Measurements from ENCODE around the gene TRIO.

Gene TRIO

DNA sequence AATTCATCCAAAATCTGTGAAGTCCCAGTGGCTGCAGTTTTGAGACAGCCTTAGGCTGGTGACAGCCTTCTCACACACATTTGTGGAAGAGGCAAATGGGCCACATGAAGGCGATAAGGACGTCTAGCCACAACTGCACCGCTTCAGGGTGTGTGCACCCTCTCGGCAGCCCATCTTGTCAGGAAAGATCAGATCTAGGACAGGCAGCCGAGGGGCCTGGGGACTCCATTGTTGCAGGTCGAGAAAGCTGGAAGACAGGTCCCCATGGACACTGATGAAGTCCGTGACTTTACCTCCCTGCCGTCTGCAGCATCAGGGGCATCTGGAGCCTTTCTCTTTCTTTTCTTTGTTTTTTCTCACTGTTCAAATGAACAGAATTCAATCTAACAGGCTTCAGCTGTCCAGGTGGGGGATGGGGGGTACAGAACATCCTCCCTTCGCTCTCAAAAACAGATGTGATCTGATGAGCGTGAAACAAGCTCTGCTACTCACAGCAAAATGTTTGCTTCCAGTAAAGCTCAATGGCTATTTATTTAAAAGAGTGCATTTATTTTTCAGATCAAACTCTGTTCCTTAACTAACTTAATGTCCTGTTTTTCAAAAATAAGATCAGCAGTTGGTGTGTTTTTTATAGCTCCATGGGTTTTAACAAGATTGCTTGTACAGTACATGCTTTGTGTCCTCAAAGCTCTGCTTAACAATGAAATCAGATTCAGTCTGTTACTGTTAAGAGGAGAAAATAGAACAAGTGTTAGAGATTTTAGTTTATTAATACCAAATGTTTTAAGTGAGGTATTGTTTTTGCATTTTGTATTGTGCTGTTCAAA lies 326.6 kb downstream of the TRIO start:
- DNase-seq, result no peak

DNA sequence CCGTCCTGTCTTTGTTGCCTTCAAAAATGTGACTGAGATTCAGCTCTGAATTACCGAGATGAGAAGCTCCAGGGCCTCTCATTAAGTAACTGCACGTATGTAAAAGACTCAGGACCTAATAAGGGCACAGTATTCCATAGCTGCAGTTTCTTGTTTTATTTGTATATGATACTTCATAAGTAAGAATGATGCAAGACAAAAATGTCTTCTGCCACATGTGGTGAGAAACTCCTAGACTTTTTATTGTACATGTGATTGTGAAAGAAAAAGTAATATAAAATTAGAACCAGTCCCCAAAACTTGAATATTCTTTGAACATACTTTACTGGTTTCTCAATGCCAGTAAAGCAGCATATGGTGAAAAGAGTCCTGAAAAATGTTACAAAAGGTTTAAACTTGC lies 328.4 kb downstream of the TRIO start:
- no peak for DNase-seq

DNA sequence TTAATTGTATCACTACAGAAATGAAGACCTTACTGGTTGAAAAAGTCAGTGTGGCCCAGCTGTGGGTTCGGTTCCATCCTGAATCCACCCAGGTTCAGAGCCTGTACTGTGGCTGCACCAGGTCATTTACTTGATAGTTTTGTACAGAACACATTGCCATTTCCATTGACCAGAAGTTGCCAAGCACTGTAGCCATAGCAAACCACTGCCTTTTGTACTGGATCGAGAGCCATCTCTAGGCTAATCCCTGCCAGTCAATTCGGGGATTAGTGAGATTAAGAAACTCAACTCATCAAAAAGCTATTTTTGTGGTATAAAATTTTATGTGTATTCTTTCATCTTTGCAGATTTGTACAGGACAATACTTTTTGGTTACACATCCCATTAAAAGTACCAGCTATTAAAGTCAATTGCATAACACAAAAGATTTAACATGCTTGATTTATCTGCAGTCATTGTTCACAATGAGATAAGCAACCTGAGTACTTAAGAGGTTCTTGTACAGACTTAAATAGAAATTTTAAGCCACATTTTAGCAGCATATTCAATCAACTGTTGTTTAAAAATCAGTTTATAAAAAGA lies 329.9 kb downstream of the TRIO start:
- no peak for DNase-seq

DNA sequence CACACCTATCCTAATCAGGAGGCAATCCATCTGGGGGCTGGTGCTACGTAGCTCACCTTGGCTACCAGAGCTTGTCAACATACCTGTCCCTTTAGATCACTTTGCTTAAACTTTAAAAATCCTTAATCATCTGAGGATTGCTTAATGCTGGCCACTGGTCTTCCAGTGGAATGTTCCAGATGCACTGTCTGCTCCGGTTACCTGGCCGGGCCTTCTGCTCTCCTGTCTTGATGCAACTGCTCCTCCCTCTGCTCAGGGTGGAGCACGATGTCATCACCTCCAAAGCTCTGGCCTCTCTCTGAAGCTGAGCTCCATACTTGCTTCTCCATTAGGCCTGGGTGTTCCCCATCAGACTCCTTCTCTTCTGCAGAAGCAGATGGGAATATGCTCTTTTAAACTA lies 331.9 kb downstream of the TRIO start:
- DNase-seq, result no peak

DNA sequence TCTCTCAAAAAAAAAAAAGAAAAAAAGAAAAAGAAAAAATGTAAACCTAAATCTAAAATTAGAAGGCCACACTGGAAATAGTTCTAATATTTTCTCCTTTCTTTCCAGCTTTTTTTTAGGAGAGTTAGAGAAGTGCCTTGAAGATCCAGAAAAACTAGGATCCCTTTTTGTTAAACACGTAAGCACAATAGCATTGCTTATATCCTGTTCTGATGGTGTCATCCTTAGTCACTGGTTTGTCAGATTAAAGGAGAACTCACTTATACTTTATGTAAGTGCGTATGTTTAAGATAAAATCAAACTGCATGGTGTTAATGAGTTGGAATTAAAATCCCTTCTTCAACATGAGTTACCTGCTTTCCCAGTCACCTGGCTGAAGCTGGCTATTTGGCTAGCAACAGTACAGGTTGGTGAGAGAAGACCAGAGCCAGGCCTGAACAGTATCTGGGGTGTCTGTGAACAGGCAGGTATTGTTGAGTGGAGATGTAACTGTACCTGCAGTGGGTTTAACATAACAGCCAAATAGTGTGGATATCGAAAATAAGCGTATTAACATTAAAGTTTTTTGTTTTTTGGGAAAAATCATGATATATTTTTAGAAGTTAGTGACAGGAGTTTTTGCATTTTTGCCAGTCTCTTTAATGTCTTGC lies 333.8 kb downstream of the TRIO start:
- no peak for DNase-seq

DNA sequence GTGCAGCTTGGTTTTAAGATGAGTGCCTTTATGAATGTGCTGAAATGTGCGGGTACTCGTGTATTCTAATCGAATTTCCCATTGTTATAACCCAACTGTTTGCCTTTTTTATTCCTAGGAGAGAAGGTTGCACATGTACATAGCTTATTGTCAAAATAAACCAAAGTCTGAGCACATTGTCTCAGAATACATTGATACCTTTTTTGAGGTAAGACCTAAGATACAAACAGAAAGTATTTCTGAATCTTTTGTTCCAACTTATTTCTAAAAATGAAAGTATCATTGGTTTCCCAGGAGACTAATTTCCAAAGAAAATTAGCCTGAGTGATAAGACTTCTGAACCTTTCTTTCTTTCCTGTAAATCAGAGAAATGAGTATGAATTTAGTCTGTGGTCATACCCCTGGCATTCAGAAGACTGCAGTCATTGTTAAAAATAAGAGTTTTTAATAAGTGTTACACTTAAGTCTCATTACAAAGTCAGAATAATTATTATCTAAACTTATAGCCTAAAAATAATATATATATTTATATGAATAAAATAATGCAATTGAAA lies 336.1 kb downstream of the TRIO start:
- DNase-seq, result no peak

DNA sequence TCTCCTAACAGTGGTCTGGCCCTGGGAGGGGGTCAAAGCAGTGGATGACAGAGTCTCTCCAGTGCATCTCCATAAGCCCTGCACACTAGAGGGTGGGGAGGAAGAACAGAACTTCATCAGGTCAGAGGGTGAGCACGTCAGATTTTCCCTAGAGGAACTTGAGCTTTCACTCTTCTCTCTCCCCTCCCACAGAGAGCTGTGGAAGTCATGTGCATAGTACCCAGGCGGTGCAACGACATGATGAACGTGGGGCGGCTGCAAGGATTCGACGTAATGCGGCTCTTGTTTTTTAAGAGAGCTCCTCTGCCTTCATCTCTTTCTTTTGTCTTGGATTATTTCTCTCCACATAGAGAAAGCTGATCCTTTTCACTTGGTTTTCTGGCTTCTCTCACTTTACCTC lies 338.2 kb downstream of the TRIO start:
- no peak for DNase-seq

DNA sequence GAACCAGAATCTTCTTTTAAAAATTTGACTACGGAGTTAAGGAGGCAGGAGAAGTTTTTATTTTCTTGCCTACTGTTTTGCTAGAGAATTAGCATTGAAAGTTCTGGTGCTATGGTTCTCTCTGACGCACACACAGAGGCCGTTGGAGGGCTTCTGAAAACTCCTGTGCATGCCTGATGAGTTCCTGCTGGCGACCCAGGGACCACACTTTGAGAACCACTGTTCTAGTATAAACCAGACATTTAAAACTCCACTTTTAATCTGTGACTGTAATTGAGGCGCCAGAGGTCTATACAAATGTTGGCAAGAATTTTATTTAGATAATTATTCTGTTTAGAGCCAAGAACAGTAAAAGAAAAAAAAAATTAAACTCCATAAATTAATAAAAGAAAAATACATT lies 338.9 kb downstream of the TRIO start:
- no peak for DNase-seq

DNA sequence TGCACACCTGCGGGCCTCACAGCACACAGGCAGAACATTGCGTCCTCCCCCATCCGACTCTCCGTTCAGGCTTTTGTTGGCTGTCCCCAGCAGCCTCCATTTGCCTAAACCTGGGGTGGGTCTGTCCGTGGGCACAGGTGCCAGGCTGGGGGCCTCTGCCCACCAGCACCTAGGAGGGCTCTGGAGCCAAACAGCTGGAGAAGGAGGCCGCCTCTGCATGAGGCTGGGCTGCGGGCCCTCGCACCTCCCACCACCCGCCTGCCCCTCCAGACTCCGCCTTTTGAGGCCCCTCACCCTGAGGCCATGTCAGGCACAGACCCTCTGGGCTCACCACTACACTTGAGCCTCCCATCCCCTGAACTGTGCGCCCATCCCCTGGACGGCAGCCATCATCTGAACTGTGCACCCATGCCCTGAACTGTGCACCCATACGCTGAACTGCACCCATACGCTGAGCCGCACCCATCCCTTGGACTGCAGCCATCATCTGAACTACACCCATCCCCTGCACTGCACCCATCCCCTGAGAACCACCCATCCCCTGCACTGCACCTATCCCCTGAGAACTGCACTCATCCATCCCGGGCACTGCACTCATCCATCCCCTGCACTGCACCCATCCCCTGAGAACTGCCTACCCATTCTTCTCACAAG lies 340.5 kb downstream of the TRIO start:
- no peak for DNase-seq

DNA sequence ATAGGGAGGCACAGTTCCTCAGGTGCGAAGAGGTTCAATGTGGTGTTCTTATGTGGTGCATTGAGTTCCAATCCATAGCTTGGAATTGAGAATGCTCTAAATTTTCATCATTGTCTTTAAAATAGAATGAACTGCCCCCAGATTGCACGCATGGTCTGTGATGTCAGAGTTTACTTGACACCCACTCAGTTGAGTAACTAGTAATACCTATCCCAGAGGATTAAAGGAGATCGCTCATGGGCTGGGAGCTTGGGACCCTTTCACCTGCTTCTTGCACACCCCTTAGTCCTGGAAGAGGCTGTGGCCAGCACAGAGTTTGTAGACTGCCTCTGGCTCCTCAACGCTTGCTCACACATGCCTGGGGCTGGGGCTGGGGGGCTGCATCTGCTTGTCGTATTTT lies 343.3 kb downstream of the TRIO start:
- DNase-seq, result no peak

DNA sequence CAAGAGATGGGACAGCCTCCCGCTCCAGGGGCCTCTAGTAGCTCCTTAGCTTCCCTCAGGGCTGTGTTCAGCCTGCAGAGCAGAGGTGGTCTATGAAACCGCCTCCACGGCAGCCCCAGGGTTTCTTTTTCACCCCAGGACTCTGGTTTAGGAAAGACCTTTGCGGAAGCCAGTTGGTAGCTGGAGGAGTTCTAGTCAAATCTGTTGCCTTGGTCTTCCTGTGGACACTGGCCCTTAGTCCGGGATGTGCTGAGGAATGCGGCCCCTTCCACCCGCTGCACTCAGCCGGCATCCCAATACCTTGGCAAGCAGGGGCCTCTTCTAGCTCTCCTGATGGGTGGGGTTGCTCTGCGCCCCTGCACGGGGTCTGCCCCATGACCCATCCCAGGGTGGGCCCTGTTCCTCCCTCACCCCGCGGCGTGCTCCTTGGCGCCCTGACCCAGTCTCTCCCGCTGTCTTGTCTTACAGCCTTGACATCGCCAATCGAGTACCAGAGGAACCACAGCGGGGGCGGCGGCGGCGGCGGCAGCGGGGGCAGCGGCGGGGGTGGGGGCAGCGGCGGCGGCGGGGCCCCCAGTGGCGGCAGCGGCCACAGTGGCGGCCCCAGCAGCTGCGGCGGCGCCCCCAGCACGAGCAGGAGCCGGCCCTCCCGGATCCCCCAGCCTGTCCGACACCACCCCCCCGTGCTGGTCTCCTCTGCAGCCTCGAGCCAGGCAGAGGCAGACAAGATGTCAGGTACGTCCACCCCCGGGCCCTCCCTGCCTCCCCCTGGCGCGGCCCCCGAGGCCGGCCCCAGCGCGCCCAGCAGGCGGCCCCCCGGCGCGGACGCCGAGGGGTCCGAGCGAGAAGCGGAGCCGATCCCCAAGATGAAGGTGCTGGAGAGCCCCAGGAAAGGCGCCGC lies 344.1 kb downstream of the TRIO start:
- no peak for DNase-seq

DNA sequence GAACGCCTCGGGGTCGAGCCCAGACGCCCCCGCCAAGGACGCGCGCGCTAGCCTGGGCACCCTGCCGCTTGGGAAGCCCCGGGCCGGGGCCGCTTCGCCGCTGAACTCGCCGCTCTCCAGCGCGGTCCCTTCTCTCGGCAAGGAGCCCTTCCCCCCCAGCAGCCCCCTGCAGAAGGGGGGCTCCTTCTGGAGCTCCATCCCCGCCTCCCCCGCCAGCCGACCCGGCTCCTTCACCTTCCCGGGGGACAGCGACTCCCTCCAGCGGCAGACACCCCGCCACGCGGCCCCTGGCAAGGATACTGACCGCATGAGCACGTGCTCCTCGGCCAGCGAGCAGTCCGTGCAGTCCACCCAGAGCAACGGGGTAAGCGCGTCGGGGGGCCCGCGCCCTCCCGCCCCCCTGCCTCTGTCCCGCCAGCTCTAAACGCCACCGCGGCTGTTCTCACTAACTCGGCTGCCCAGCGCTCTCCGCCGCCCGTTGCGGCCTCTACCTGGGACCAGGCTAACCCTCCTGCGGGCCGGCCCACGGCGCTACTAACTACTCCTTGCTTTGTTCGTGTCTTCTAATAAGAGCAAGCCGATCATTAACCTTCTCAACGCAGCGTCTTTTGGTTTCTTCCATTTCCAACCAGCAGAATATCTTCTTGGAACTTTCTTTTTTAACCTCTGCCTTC lies 344.9 kb downstream of the TRIO start:
- DNase-seq, result no peak

DNA sequence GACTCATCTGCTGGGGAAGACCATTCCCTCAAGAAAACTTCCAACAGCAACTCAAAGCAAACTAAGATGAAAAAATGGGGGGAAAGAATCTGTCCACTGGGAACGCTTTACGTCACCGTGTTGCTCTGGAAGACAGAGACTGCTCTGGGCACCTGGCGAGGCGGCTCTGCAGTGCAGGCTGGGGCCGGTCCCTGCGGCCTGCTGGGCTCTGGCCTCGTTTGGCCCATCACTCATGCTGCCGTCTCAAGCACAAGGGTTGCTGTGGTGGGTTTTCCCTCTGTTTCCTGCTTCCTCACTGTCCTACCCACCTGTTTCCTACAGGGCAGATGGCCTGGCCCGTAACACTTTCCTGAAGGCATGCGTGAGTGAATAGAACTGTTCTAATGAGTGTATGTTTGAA lies 345.6 kb downstream of the TRIO start:
- no peak for DNase-seq

DNA sequence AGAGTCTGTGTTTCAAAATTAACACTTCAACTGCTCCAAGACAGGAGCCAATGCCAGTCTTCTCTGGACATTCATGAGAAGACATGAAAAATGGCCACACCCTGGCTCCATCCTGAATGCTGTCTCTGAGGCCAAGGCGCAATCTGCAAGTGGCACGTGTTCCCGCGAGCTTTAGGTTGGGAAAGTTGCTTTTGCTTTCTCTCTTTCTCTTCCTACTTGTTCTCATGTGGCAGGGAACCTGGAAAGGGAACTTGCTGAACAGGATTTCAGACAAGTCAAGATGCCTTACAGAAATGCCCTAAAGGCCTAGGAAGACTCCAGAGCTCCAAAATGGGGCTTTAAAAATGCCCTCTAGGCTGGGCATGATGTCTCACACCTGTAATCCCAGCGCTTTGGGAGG lies 346.5 kb downstream of the TRIO start:
- DNase-seq, result no peak

DNA sequence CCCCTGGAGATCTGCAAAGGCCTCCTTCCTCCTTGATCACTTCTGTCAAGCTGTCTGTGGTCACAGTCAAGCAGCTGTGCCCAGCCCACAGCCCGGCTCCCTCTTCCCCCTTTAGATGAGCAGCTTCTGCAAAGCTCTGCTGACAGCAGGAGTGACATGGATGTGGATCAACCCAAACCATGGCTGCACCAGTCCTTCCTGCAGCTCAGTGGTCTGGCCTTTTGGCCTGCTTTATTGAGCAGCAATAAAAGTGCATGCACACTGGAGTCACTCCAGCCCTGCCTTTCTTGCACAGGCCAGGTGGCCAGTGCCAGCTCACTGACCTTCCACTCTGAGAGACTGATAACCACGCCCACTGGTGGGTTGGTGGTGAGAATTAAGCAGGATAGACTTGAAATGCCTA lies 347.2 kb downstream of the TRIO start:
- no peak for DNase-seq

DNA sequence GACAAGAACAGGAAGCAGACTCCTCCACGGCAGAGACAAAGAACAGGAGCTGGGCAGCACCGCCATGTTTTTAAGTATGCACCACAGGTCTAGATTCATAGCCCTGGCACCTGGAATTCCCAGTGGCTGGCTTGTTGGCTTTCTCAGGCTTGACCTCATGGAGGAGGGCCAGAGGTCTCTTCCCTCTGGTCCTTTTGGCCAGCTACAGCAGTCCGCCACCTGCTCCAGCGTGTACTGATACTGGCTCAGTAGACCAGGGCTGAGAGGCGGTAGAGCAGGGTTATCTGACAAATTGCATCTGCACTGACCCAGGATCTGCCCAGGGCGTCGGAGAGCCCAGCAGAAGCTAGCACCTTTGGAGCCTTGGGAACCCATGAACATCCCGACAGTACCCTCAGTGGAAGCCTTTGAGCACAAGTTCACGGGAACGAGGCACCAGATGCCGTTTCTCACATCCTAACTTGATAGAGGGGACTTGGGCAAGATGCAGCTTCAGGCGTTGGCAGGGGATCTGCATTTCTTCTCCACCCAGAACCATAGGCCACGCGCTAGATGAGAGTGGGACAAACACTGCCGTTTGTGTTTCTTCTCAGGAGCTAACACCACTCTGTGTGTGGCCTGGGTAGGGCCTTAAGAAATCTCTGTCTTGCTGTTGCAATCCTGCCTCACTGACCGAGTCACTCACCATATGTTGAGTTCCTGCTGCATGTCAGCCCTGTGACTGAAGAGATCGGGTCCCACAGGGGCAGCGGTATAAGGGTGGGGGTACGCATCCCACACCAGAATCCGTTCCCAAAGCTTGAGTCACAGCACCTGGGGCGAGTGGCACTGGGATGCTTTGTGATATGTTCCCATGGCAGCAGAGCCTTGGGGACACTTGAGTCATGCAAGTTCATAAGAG lies 348.1 kb downstream of the TRIO start:
- DNase-seq, result no peak

DNA sequence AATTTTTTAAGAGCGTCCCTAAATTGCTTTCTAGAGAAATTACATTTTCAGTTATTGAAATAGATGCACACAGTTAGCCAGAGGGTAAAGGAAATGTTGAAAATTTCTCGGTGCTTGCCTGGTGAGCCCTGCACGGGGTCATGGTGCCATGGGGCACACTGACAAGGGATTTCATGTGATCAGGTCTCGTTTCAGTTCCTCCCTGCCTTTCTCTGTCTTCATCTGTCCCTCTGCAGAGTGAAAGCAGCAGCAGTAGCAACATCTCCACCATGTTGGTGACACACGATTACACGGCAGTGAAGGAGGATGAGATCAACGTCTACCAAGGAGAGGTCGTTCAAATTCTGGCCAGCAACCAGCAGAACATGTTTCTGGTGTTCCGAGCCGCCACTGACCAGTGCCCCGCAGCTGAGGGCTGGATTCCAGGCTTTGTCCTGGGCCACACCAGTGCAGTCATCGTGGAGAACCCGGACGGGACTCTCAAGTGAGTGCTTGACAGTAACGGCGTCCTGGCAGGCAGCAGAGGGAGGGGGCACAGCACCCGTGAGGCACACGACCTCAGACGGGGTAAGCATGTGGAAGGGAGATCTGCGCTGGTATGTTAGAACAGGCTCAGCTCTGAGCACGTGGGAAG lies 349.3 kb downstream of the TRIO start:
- DNase-seq, result no peak

DNA sequence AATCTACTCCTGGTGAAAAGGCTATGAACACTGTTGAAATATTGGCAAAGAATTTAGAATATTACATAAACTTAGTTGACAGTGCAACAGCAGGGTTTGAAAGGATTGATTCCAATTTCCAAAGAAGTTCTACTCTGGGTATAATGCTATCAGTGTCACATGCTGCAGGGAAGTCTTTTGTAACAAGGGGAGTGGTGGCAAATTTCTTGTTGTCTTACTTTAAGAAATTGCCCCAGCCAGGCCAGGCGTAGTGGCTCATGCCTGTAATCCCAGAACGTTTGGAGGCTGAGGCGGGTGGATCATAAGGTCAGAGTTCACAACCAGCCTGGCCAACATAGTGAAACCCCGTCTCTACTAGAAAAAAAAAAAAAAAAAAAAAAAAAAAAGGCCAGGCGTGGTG lies 352.2 kb downstream of the TRIO start:
- DNase-seq, result no peak

DNA sequence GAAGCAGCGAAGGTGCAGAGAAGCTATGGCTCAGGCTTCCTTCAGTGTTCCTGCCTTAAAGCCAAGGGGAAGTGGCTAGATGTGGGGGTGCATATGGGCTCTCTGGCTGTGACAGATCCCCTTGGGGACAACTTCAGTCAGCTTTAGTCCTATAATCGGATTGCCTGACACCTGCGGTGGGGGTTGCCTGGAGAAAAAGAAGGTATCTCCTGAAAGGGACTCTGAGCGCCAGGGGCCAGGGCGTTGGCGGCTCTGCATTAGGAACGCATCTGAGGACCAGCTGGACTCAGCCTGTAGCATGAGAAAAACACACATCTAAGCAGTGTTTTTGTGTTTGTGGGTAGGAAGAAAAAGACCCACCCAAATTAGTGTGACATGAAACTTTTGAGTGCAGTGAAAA lies 354.2 kb downstream of the TRIO start:
- no peak for DNase-seq

Measured in T-helper 1 cell (primary cell).